Suppressor macrophage (primary cell): ENCODE results near the gene TMEM256.
A peak's percentile ranks its signal among the peaks of the same experiment; 100 is the strongest.

Experiments used
- DNase-seq, 4 experiments: peaks; one replicate each; pipeline ENCODE4 v3.0.0-alpha.2; 2020 to 2022

The TMEM256 gene

GRCh38 chr17:7407485-7408251 lies 3.8 kb upstream of the TMEM256 start, which contains the start of gene NLGN2:
Gene NLGN2, plus strand, starts transcription at chr17:7407845. Its CDS starts 411 bp downstream, at chr17:7408256.
- no peak for DNase-seq

- DNase-seq, result no peak
These were observed 3.2 kb upstream of the TMEM256 start for GRCh38 chr17:7407082-7407481.

- DNase-seq, result no peak
These were observed 2.4 kb upstream of the TMEM256 start for GRCh38 chr17:7406235-7406825.

- DNase-seq, result no peak
These were observed 1.7 kb upstream of the TMEM256 start for GRCh38 chr17:7405350-7406234.

GRCh38 chr17:7404737-7405349 lies 946 bp upstream of the TMEM256 start:
- DNase-seq, result peak in 3 of 4 experiments; percentile 8 to 64 (median 14)

GRCh38 chr17:7403727-7403976 lies 245 bp downstream of the TMEM256 start:
- no peak for DNase-seq

GRCh38 chr17:7403043-7403726 lies 712 bp downstream of the TMEM256 start:
- DNase-seq, result peak in 2 of 4 experiments; percentile 11 to 33

- DNase-seq, result no peak
These were observed 5.3 kb downstream of the TMEM256 start for GRCh38 chr17:7398612-7399011.

- no peak for DNase-seq
These were observed 7.8 kb downstream of the TMEM256 start for GRCh38 chr17:7396147-7396546.

- peak; percentile 85 to 95 (median 93) for DNase-seq
These were observed 9.3 kb downstream of the TMEM256 start, which contains the start of gene PLSCR3 for GRCh38 chr17:7394452-7395191. Gene PLSCR3, minus strand, starts transcription at chr17:7394525. Its CDS starts 415 bp downstream, at chr17:7394110.

GRCh38 chr17:7393613-7394451 lies 10.1 kb downstream of the TMEM256 start:
- DNase-seq, result peak in 2 of 4 experiments; percentile 14 to 31

GRCh38 chr17:7392696-7393612 lies 10.9 kb downstream of the TMEM256 start:
- no peak for DNase-seq

GRCh38 chr17:7391307-7391706 lies 12.6 kb downstream of the TMEM256 start:
- DNase-seq, result no peak

GRCh38 chr17:7389924-7390910 lies 13.7 kb downstream of the TMEM256 start:
- DNase-seq, result no peak

- DNase-seq, result no peak
These were observed 15.0 kb downstream of the TMEM256 start for GRCh38 chr17:7388856-7389255.

- DNase-seq, result no peak
These were observed 19.3 kb downstream of the TMEM256 start for GRCh38 chr17:7384489-7385081.

- peak; percentile 21 to 60 (median 34) for DNase-seq
These were observed 20.0 kb downstream of the TMEM256 start for GRCh38 chr17:7383742-7384488.
